Small intestine (tissue), 7 donors: Measurements from ENCODE around the gene PARVA. TPM values are rescaled to one million over a fixed set of nuclear protein-coding genes. Genes with fewer than 3 reads are reported as not detected.
"Not testable (repeated sequence)": the region's sequence is repeated elsewhere in the genome, so short reads cannot be mapped to it uniquely, and the experiment has no call there.

ENCODE experiments used
- DNase-seq, 2 donors: peaks; one replicate each; pipeline versions ENCODE4 v3.0.0 to v3.0.0-alpha.2; 2013
- FAIRE-seq: peaks from 2 replicates; lab custom pipeline; 2012; peaks lifted over from hg19 to GRCh38; lab: Jason Lieb, UNC
- H3K27ac ChIP-seq, 3 donors: one replicate each; pipeline ENCODE4 v1.5.1; 2013; ENCODE audit warnings: low read length in 2 of 3, mild to moderate bottlenecking in 2 of 3, control low read depth in 1 of 3, inconsistent platforms in 1 of 3, low read depth in 1 of 3, moderate library complexity in 1 of 3
- H3K27me3 ChIP-seq, 3 donors: one replicate each; pipeline ENCODE4 v1.6.1; 2013; ENCODE audit warnings: low read length in 3 of 3, inconsistent platforms in 1 of 3; ENCODE audit not compliant: control insufficient read depth in 3 of 3, insufficient read depth in 3 of 3
- H3K36me3 ChIP-seq, 3 donors: one replicate each; pipeline ENCODE4 v1.6.1; 2013; ENCODE audit warnings: low read length in 3 of 3, inconsistent platforms in 1 of 3, low read depth in 1 of 3, mild to moderate bottlenecking in 1 of 3, moderate library complexity in 1 of 3; ENCODE audit not compliant: control insufficient read depth in 3 of 3, insufficient read depth in 2 of 3
- H3K4me1 ChIP-seq, 3 donors: one replicate each; pipeline ENCODE4 v1.6.1; 2013; ENCODE audit warnings: low read length in 2 of 3, inconsistent platforms in 1 of 3, low read depth in 1 of 3, mild to moderate bottlenecking in 1 of 3, moderate library complexity in 1 of 3; ENCODE audit not compliant: control insufficient read depth in 3 of 3, insufficient read depth in 2 of 3
- H3K4me3 ChIP-seq, 3 donors: one replicate each; pipeline ENCODE4 v1.5.1; 2013; ENCODE audit warnings: low read length in 3 of 3, control low read depth in 1 of 3, inconsistent platforms in 1 of 3, low read depth in 1 of 3, mild to moderate bottlenecking in 1 of 3, moderate library complexity in 1 of 3
- H3K9me3 ChIP-seq, 2 donors: one replicate each; pipeline ENCODE4 v1.6.1; 2013; ENCODE audit warnings: low read depth in 1 of 2, low read length in 1 of 2; ENCODE audit not compliant: control insufficient read depth in 2 of 2, insufficient read depth in 1 of 2
- WGBS, 3 donors: extraction: QIAGEN DNeasy Blood & Tissue Kit; methylation state at CpG; one replicate each; pipeline ENCODE4 v1.1.7; 2013; 5-methylcytosine and 5-hydroxymethylcytosine counted together
- polyA plus RNA-seq, 4 donors: library from polyadenylated mRNA; stranded (reverse) in 3 of 4; unstranded in 1 of 4; fragments of 200-250 nt in 3 of 4; fragments of 120-200 nt in 1 of 4; gene quantifications; one replicate each; pipeline versions ENCODE4 v1.2.1 to v1.2.3, GENCODE V29; 2013
- donor health status: healthy with polysubstance abuse.
- donor health status: control.
- donor health status: control.
- donor health status: Bipolar disorder and iron deficiency.
- donor health status: healthy.

The PARVA gene
- polyA plus RNA-seq, 4 donors: 6.5 to 22.1 (median 14.7) TPM

DNA sequence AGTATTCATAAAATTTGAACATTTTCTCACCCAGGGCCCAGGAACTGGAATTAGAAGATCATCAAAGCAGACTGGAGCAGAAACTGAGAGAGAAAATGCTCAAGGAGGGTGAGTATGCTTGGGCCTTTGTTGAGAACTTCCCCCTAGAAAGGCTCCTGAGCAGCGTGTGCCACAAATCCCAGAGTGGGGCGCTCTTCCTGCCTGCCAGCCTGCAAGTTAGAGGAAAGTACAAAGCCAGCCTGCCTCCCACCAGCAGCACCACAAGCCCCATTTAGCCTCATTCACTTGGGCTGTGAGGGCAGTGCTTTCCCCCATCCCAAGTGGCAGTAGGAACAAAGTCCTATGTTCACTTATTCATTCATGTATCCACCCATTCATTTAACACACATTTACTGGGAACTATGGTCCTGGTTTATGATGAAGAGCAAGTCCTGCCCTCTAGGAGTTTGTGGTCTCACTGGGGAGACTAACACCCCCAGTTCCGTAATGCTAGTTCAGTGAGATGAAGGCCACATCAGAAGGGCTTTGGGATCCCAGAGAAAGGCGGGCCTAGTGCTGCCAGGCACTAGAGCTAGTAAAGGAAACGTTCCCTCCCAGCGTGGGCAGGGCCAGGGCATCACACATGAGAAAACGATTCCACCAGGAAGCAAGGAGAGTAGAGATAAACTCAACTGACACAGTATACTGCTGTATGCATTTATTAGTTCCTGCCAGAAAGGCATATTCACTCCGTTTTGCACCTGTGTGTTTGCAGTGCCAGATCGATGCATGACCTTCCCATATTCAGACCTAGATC is 22.4 kb upstream of the PARVA start:
- no peak overlapping the region for H3K4me3 ChIP-seq
- peaks cover 0 to 5% (median 2%) of the 10 kb centered on the region in 3 donors for H3K36me3 ChIP-seq
- H3K4me1 ChIP-seq: peaks cover 0 to 11% (median 4%) of the 10 kb centered on the region in 3 donors
- WGBS, 3 donors: 39 to 55% (median 47%) methylated on average over 9 of the region's 9 CpGs
- FAIRE-seq: no peak
- no peak overlapping the region for H3K27ac ChIP-seq
- peak in 1 of 2 donors; percentile 50 for DNase-seq
- H3K9me3 ChIP-seq: no peaks in the 10 kb centered on the region
- no peaks in the 10 kb centered on the region for H3K27me3 ChIP-seq

DNA sequence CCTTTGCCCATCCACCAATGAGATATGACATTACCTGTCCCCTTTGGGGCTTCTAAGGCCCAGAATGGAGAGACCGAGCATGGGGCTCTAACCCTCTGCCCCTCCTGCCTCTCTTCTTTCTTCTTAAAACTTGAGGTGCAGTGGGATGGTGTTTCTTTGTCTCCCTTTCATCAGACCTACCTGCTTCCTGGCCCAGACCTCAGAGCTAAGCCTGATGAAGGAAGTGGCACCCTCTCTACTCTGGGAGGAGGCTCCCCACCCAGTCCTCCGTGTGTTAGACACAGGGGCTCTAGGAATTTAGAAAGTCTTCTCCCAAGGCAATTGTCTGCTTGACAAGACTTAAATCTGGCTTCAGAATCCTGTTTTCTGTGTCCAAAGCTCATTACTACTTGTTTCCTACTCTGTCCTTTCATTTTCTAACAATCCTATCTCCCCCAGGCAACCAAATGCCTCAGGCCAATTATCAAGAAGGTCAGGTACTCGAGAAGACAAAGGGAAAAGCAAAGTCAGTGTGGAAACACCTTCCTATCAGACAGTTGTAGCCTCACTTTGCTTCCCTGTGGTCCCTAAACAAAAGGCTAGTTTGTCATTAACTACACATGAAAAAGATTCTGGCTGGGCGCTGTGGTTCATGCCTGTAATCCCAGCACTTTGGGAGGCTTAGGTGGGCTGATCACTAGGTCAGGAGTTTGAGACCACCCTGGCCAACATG is 20.3 kb upstream of the PARVA start:
- WGBS, 3 donors: 49 to 60% (median 56%) methylated on average over 4 of the region's 4 CpGs
- no peak for DNase-seq
- H3K27ac ChIP-seq: no peak overlapping the region
- peaks cover 0 to 8% (median 4%) of the 10 kb centered on the region in 3 donors for H3K4me1 ChIP-seq
- no peak overlapping the region for H3K4me3 ChIP-seq
- FAIRE-seq: no peak
- H3K27me3 ChIP-seq: no peaks in the 10 kb centered on the region
- no peaks in the 10 kb centered on the region for H3K9me3 ChIP-seq
- H3K36me3 ChIP-seq: peaks cover 0 to 5% (median 0%) of the 10 kb centered on the region in 3 donors

DNA sequence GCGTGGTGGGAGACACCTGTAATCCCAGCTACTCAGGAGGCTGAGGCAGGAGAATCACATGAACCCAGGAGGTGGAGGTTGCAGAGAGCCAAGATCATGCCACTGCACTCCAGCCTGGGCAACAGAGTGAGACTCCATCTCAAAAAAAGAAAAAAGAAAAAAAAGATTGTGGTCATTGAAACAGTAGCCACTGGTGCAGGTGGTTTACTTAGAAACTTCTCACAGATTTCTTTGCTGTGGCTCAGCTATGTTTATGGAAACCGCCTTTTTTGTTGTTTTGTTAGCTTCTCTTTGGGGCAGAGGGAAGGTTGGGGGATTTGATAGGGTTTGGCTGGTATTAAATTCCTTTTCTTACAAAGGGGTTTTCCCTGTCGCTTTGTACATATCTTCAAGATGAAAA is 19.7 kb upstream of the PARVA start:
- not testable (repeated sequence) for H3K4me3 ChIP-seq, FAIRE-seq, H3K27ac ChIP-seq, DNase-seq, H3K9me3 ChIP-seq, H3K4me1 ChIP-seq, H3K36me3 ChIP-seq, H3K27me3 ChIP-seq
- WGBS, 3 donors: 63 to 95% (median 93%) methylated on average over 3 of the region's 3 CpGs

DNA sequence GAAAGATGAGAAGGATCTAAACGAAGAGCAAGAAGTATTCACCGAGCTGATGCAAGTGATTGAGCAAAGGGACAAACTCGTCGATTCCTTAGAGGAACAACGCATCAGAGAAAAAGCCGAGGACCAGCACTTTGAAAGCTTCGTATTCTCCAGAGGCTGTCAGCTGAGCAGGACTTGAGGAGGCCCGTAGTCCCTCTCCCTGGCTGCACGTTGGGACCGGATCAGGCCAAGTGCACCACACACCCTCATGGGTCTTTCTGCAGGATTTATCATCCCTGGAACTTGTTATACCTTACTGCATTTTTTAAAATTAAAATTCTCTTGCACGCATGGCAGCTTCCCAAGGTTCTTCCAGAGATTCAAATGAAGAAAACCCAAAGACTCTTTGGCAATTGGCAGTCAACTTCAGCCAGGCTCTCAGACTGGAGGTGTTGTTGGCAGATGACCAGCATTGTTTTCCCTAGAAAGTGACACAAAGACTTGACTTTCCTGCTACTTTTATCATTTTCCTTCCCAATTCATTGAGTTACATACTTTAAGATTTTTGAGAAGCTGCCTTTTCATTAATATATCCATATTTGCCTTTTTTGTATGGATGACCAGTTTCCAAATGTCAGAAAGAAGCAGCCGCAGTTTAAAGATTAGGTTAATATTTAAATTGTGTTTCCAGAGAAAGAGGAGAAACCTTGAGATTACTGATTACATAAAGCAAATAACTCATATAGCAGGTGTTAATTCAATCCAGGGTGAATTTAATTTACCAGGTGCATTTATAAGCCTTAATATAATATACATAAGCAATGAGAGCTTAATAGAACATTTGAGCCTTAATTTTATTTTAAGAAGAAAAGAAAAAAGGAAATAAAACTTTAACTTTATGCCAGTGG is 18.8 kb upstream of the PARVA start:
- DNase-seq (no peak), FAIRE-seq (no peak)
- Histone ChIP-seq H3K9me3 (no peaks in the 10 kb centered on the region), H3K4me1 (peaks cover 0 to 16% (median 4%) of the 10 kb centered on the region in 3 donors), H3K27ac (no peak overlapping the region), H3K4me3 (no peak overlapping the region), H3K27me3 (no peaks in the 10 kb centered on the region), H3K36me3 (peaks cover 0 to 2% (median 0%) of the 10 kb centered on the region in 3 donors)
- WGBS, 3 donors: 80 to 88% (median 82%) methylated on average over 12 of the region's 12 CpGs

DNA sequence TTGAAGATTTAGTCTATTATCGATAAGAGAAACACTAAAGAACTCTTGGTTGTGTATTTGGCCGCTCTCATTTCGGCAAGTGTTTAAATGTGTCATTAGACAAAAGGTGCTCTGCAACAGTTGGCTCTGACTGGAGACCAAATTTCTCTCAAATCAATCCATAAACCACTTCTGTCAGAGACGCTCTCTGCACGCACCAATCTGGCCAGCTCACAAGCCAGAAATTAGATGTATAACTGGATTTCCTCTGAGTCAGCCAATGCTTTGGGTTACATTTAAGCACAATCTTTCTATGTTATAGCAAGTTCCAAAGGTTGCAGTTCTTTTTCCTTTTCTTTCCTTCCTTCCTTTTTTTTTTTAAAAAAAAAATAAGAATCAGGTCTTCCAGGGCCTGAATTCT is 17.6 kb upstream of the PARVA start:
- DNase-seq (no peak), FAIRE-seq (no peak)
- Histone ChIP-seq H3K9me3 (no peaks in the 10 kb centered on the region), H3K27ac (no peak overlapping the region), H3K4me3 (no peak overlapping the region), H3K27me3 (no peaks in the 10 kb centered on the region), H3K36me3 (peaks cover 0 to 2% (median 0%) of the 10 kb centered on the region in 3 donors), H3K4me1 (peaks cover 0 to 20% (median 4%) of the 10 kb centered on the region in 3 donors)
- 88 to 96% (median 95%) methylated on average over 5 of the region's 5 CpGs for WGBS, 3 donors

DNA sequence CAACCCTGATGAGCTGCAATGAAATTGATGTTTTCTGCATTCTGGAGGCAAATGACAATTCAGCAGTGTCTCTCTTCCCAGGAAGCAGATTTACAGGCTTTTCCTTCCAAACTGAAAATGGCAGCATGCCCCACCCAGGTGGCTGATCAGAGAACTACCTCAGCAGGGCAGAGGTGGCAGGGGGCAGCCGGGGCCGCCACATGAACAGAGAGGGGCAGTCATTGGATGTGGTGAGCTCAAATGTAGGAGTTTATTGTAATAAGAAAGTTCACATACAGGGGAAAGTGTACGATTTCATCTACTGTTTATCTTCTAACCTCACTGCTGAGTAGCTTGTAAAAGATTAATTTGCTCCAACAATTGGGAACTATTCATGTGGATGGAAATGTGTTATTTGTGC is 15.7 kb upstream of the PARVA start:
- H3K4me3 ChIP-seq: no peak overlapping the region
- H3K9me3 ChIP-seq: peaks cover 0 to 5% of the 10 kb centered on the region in 2 donors
- no peaks in the 10 kb centered on the region for H3K27me3 ChIP-seq
- FAIRE-seq: no peak
- H3K27ac ChIP-seq: no peak overlapping the region
- 63 to 71% (median 70%) methylated on average over 3 of the region's 3 CpGs for WGBS, 3 donors
- H3K36me3 ChIP-seq: no peaks in the 10 kb centered on the region
- DNase-seq: no peak
- H3K4me1 ChIP-seq: peaks cover 0 to 20% (median 4%) of the 10 kb centered on the region in 3 donors

DNA sequence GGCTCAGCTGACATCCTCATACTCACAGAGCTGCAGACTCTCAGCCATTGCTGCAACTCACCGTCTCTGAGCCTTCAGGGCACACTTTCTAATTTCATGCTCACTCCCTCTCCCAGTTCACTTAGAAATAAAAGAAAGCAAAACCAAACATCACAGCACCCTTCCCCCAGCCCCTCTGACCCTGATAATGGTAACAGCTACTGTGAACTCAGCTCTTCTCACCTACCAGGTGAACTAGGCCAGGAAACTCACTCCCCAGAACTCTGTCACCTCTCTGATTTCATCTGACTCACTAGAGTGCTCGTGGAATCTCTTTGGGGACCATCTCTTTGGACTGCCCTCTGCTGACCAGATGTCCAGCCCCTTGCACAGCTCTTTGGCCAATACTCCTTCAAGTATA is 14.5 kb upstream of the PARVA start:
- FAIRE-seq: no peak
- no peak overlapping the region for H3K4me3 ChIP-seq
- no peak for DNase-seq
- no peaks in the 10 kb centered on the region for H3K27me3 ChIP-seq
- peaks cover 0 to 16% (median 4%) of the 10 kb centered on the region in 3 donors for H3K4me1 ChIP-seq
- no peaks in the 10 kb centered on the region for H3K36me3 ChIP-seq
- peaks cover 0 to 5% of the 10 kb centered on the region in 2 donors for H3K9me3 ChIP-seq
- 30 to 40% (median 33%) methylated on average over 2 of the region's 2 CpGs for WGBS, 3 donors
- no peak overlapping the region for H3K27ac ChIP-seq

DNA sequence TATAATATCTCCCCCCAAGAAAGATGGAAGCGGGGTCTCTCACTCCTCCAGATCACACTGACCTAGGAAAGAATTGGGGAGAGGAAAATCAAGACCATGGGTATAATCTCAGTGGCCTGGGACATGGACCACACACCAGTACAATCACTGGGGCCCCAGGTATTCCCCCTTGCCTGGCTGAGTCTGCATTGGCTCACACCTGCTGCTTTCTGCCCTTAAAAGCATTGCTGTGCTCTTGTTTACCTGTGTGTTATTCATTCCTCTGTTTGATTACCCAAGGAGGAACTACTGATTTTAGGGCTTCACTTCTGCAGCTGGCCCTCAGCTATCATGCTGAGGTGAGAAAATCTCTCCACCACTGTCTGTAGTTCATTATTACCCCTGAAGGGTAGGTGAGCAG is 14.0 kb upstream of the PARVA start:
- FAIRE-seq (no peak), DNase-seq (no peak)
- Histone ChIP-seq H3K4me3 (no peak overlapping the region), H3K27ac (no peak overlapping the region), H3K4me1 (peaks cover 0 to 16% (median under 1%) of the 10 kb centered on the region in 3 donors), H3K27me3 (no peaks in the 10 kb centered on the region), H3K9me3 (peaks cover 0 to 5% of the 10 kb centered on the region in 2 donors), H3K36me3 (no peaks in the 10 kb centered on the region)
- 90 to 96% (median 93%) methylated on average over 1 of the region's 1 CpG for WGBS, 3 donors
